Body of pancreas (tissue), 4 donors: ENCODE data around the gene ATXN1.

Experiments used
- POLR2A ChIP-seq, 3 donors: fragments of 450-650 bp; IDR thresholded peaks; one replicate each; pipeline ENCODE4 v1.6.1; 2016; ENCODE audit warnings: antibody characterized with exemption in 3 of 3, mild to moderate bottlenecking in 2 of 3
- TF ChIP-seq, protein P1 (sequence below), 7 experiments: fragments of 450-650 bp in 4 of 7; fragments of 200-600 bp in 3 of 7; sonication (generic) in 3 of 7; IDR thresholded peaks; one replicate each; pipeline ENCODE4 v1.5.1; 2016 to 2019; ENCODE audit warnings: antibody characterized with exemption in 7 of 7

DNA sequence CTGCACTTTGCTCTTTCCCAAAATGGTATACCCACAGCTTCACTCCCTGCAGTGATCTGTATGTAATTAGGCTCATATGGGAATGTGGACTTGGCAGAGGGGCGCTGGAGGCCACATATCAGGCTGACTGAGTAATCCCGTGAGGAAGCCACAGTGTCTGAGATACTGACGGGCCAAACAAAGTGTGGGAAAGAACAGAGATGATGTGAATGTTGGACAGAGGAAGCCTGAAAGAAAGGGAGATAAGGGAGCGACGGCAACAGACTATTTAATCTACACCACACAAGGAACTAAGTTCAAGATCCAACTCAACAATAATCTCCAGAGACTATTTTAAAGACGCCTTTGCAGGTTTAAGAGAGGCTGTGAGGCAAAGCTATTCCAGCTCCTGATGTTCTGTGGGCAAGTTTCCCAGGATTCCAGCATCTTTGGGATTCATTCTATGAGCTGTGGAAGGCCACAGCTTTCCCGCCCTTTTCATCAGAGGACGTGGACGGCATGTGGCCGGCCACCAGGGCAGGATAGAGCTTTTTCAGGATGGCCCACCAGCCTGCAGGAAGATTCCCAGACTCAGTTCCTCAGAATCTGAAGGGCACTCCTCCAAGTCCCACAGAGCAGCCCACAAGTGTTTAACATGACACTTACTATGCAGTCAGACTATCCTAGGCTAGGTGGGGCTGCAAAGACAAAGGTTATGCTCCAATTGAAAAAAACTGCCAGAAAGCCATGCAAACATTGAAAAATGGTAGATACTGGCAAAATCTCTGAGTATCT is 237.5 kb downstream of the ATXN1 start:
- no peak for TF ChIP-seq POLR2A (IDR thresholded peaks at IDR 0.05)
- TF ChIP-seq, protein P1, sequence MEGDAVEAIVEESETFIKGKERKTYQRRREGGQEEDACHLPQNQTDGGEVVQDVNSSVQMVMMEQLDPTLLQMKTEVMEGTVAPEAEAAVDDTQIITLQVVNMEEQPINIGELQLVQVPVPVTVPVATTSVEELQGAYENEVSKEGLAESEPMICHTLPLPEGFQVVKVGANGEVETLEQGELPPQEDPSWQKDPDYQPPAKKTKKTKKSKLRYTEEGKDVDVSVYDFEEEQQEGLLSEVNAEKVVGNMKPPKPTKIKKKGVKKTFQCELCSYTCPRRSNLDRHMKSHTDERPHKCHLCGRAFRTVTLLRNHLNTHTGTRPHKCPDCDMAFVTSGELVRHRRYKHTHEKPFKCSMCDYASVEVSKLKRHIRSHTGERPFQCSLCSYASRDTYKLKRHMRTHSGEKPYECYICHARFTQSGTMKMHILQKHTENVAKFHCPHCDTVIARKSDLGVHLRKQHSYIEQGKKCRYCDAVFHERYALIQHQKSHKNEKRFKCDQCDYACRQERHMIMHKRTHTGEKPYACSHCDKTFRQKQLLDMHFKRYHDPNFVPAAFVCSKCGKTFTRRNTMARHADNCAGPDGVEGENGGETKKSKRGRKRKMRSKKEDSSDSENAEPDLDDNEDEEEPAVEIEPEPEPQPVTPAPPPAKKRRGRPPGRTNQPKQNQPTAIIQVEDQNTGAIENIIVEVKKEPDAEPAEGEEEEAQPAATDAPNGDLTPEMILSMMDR (IDR thresholded peaks at IDR 0.05), result no peak
